ENCODE measurements around the gene DCP2.

DNA sequence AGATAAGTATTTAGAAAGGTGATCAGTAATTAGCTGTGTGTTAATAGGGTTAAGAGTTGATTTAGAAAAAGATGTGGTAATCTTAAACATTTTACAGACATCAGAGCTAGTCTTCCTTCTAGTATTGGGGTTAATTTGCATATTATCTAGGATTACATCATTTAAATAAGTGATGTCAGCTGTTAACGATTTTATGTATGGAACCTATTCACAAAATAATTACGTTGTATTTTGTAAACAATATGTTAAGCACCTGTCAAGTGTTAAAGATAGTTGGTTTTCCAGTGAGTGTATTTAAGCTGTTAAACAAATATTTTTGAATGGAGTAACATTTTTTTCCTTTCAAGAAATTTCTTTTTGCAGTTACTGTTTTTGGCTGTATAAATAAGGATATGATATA is 2.2 kb downstream of the DCP2 start:
- no peak for TF ChIP-seq POLR2A (IDR thresholded peaks at IDR 0.05; ENCODE audit: low read length)
- TF ChIP-seq GATA1 (IDR thresholded peaks at IDR 0.05; ENCODE audit: low read depth, low read length) = no peak
